Heart left ventricle (tissue), 16 donors: ENCODE results near the gene EMD. TPM values are rescaled to one million over a fixed set of nuclear protein-coding genes. Genes with fewer than 3 reads are reported as not detected.

Source experiments
- ATAC-seq, 4 donors: fragments of 200-7000 bp; cut with Tn5 transposase; one replicate each; pipeline ENCODE4 v1.9.1; 2020 to 2022; ENCODE audit warnings: moderate library complexity in 4 of 4, mild to moderate bottlenecking in 3 of 4, moderate number of reproducible peaks in 1 of 4
- DNase-seq, 5 donors: peaks; one replicate each; pipeline ENCODE4 v3.0.0-alpha.2; 2020
- H3K27ac ChIP-seq, 12 donors: fragments of 200-600 bp; sonication (generic) in 4 of 12; one replicate each; pipeline versions ENCODE4 v1.5.0 to v1.8.0; 2016 to 2022; ENCODE audit warnings: mild to moderate bottlenecking in 2 of 12
- H3K27me3 ChIP-seq, 9 donors: fragments of 200-600 bp; sonication (generic) in 2 of 9; one replicate each; pipeline versions ENCODE4 v1.5.1 to v1.8.0; 2016 to 2022; ENCODE audit warnings: mild to moderate bottlenecking in 3 of 9
- H3K36me3 ChIP-seq, 9 donors: fragments of 200-600 bp; sonication (generic) in 2 of 9; one replicate each; pipeline versions ENCODE4 v1.5.0 to v1.8.0; 2018 to 2022; ENCODE audit warnings: mild to moderate bottlenecking in 2 of 9
- H3K4me1 ChIP-seq, 12 donors: fragments of 200-600 bp; sonication (generic) in 4 of 12; one replicate each; pipeline versions ENCODE4 v1.5.0 to v1.8.0; 2016 to 2022; ENCODE audit warnings: mild to moderate bottlenecking in 3 of 12
- H3K4me3 ChIP-seq, 12 donors: fragments of 200-600 bp; sonication (generic) in 4 of 12; one replicate each; pipeline versions ENCODE4 v1.5.0 to v1.8.0; 2017 to 2022; ENCODE audit warnings: mild to moderate bottlenecking in 9 of 12, moderate library complexity in 4 of 12
- H3K9me3 ChIP-seq, 12 donors: fragments of 200-600 bp; sonication (generic) in 4 of 12; one replicate each; pipeline versions ENCODE4 v1.5.0 to v1.8.0; 2016 to 2022; ENCODE audit warnings: mild to moderate bottlenecking in 1 of 12
- POLR2A ChIP-seq, 2 donors: fragments of 450-650 bp; IDR thresholded peaks; one replicate each; pipeline ENCODE4 v1.6.1; 2017; ENCODE audit warnings: antibody characterized with exemption in 2 of 2, mild to moderate bottlenecking in 2 of 2, moderate library complexity in 2 of 2
- WGBS, 4 donors: extraction: QIAGEN DNeasy Blood & Tissue Kit in 2 of 4; methylation state at CpG; one replicate each; pipeline versions ENCODE4 v1.1.5 to v1.1.7; 2013 to 2018; 5-methylcytosine and 5-hydroxymethylcytosine counted together
- intact Hi-C, 10 donors: fragments of 100-400 bp; cut with DNase I; formaldehyde crosslinking; loops; one replicate each; pipeline versions ENCODE4 v1.11.1 to v1.14.2; 2022
- polyA plus RNA-seq, 2 donors: library from polyadenylated mRNA; stranded (reverse); fragments of 200-250 nt; gene quantifications; one replicate each; pipeline ENCODE4 v1.2.3, GENCODE V29; 2013
- total RNA-seq, 9 donors: library from RNA; depleted of rRNA in 2 of 9; stranded (reverse); fragments of >200 nt in 2 of 9; fragmentation: NEBNext Ultra II Directional in 3 of 9; extraction: Animal tissue kit (Norgen Biotek cat#: 25700) in 3 of 9; gene quantifications; one replicate each; pipeline versions ENCODE4 v1.1.0 to v1.2.4, GENCODE V29; 2016 to 2023
- TF ChIP-seq, protein P1 (sequence below), 12 donors: fragments of 200-600 bp; sonication (generic) in 4 of 12; IDR thresholded peaks; one replicate each; pipeline versions ENCODE4 v1.5.0 to v1.8.0; 2018 to 2022; ENCODE audit warnings: antibody characterized with exemption in 12 of 12, mild to moderate bottlenecking in 5 of 12
- donor health status: ischemic (EF 13 %, LVEDD 7.1; RV severe dilation, severe dysfunction).
- donor health status: healthy with polysubstance abuse.
- donor health status: DM: no; HTN: yes; CAD: no.
- donor health status: DM: no; HTN: no; CAD: no.
- donor health status: ischemic (EF 25% LVEDD 6.9; RV normal size, moderate dysfunction).
- donor health status: ischemic (EF 25% LVEDD 5.7; RV mildly dilated, moderate dysfunction).
- donor health status: healthy.
- donor health status: DM: yes; HTN: yes; CAD: no.
- donor health status: ischemic (EF 35%, LVEDD 5.7; RV mildly dilated, moderate dysfunction).
- donor health status: nonischemic (EF 11% LVEDD 7.7; RV severe dilation, severe dysfunction).
- donor health status: DM: yes; HTN: yes; CAD: no.
- donor health status: PGD.
- donor health status: ischemic (EF 29% LVEDD 5.4; RV normal size, mild dysfunction).
- donor health status: nonischemic (EF 23%, LVEDD 6.1; RV moderate dilation, normal function).

Gene EMD
- total and polyA plus RNA-seq, 11 donors = 37.6 to 152 (median 53.8) TPM

DNA sequence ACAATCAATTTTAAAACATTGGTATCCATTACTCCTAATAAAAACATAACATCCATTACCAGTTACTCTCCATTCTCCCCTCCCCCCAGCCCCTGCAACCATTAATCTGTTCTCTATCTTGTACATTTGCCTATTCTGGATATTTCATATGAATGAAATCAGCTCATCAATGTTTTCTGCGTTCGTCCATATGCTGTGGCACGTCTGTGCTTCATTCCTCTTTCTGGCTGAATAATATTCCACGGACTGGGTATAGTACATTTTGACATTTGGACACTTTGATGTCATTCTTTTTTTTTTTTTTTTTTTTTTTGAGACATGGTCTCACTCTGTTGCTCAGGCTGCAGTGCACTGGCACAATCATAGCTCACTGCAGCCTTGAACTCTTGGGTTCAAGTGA is 24.8 kb downstream of the EMD start:
- no peak for TF ChIP-seq POLR2A (IDR thresholded peaks at IDR 0.05)
- TF ChIP-seq, protein P1, sequence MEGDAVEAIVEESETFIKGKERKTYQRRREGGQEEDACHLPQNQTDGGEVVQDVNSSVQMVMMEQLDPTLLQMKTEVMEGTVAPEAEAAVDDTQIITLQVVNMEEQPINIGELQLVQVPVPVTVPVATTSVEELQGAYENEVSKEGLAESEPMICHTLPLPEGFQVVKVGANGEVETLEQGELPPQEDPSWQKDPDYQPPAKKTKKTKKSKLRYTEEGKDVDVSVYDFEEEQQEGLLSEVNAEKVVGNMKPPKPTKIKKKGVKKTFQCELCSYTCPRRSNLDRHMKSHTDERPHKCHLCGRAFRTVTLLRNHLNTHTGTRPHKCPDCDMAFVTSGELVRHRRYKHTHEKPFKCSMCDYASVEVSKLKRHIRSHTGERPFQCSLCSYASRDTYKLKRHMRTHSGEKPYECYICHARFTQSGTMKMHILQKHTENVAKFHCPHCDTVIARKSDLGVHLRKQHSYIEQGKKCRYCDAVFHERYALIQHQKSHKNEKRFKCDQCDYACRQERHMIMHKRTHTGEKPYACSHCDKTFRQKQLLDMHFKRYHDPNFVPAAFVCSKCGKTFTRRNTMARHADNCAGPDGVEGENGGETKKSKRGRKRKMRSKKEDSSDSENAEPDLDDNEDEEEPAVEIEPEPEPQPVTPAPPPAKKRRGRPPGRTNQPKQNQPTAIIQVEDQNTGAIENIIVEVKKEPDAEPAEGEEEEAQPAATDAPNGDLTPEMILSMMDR (IDR thresholded peaks at IDR 0.05) = no peak
- H3K36me3 ChIP-seq = peaks cover 0 to 31% (median 23%) of the 10 kb centered on the region in 9 donors
- no peak for ATAC-seq
- DNase-seq = no peak
- H3K27me3 ChIP-seq = no peaks in the 10 kb centered on the region
- intact Hi-C loops = loop anchor here in 1 of 10 donors (5.0 kb wide), 1 partner anchor 33 kb away; the partner anchor contains the start of gene GDI1
- no peak overlapping the region for H3K4me3 ChIP-seq
- peaks cover 0 to 16% (median 9%) of the 10 kb centered on the region in 12 donors for H3K4me1 ChIP-seq
- no peaks in the 10 kb centered on the region for H3K9me3 ChIP-seq
- 75 to 94% (median 85%) methylated on average over 4 of the region's 4 CpGs for WGBS, 4 donors
- no peak overlapping the region for H3K27ac ChIP-seq

DNA sequence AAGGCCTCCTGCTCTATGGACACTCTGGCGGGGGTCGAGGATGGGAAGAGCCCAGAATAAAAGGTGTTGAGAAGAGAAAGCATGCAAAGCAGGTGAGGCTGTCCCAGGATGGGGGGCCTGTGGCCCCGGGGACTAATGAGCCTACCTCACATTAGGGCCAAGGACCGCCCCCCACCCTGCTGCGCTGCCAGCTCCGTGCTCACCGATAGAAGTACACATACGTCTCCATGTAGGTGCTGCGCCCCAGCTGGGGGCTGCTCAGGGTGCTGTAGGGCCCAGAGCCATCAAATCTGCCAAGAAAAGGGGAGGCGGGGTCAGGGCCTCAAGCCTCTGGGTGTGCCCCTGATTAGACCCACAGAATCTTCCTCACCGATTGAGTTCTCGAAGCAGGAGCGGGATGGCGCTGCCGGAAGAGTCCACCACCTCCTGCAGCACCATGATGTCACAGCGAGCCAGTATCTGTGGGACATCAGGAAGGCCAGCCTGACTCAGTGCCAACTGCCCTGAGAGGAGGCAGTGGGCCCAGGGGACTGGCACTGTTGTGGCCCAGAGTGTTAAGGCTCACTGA is 25.6 kb downstream of the EMD start:
- WGBS, 4 donors = 90 to 95% (median 91%) methylated on average over 16 of the region's 16 CpGs
- no peaks in the 10 kb centered on the region for H3K27me3 ChIP-seq
- no peak for TF ChIP-seq POLR2A (IDR thresholded peaks at IDR 0.05)
- TF ChIP-seq, protein P1 (IDR thresholded peaks at IDR 0.05) = no peak
- H3K4me3 ChIP-seq = no peak overlapping the region
- no peak for DNase-seq
- no peak for ATAC-seq
- peaks cover 0 to 24% (median 21%) of the 10 kb centered on the region in 9 donors for H3K36me3 ChIP-seq
- H3K9me3 ChIP-seq = no peaks in the 10 kb centered on the region
- intact Hi-C loops = loop anchor here in 1 of 10 donors (5.0 kb wide), 1 partner anchor 33 kb away; the partner anchor contains the start of gene GDI1
- peaks cover 0 to 12% (median 6%) of the 10 kb centered on the region in 12 donors for H3K4me1 ChIP-seq
- no peak overlapping the region for H3K27ac ChIP-seq

DNA sequence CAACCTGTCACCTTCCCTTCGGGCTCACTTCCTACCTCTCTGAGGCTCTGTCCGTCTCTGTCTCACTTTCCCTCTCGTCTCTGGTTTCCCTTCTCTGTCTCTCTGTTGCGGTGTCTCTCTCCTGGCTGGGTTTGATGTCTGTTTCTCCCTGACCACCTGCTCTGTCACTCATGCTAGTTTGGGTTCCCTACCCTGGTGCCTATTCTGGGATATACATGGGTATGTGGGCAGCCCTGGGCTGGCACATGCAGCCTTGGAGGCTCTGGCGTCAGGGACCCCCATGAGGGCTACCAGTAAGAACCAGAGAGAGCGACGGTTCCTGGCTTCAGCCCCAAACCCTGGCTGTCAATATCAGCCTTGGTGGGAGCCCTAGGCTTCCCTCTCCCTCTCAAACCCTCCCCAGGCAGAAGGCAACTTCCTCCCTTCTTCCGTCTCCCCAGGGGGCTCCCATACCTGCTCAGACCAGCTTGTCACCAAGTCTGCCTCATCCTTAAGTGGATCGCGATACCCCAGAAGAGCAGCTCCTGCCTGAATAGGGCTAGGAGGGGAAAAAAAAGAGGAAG is 29.6 kb downstream of the EMD start:
- Histone ChIP-seq H3K4me3 (peak overlapping the region in 11 of 12 donors; percentile 11 to 57 (median 48)), H3K4me1 (peaks cover 0 to 28% (median 8%) of the 10 kb centered on the region in 12 donors), H3K27me3 (no peaks in the 10 kb centered on the region), H3K9me3 (no peaks in the 10 kb centered on the region), H3K36me3 (peaks cover 0 to 7% (median 0%) of the 10 kb centered on the region in 9 donors), H3K27ac (peak overlapping the region; percentile 47 to 82 (median 75))
- DNase-seq (no peak), ATAC-seq (no peak)
- intact Hi-C loops = no loop called here
- TF ChIP-seq, protein P1 (IDR thresholded peaks at IDR 0.05) = no peak
- TF ChIP-seq POLR2A (IDR thresholded peaks at IDR 0.05) = no peak
- 44 to 65% (median 54%) methylated on average over 10 of the region's 10 CpGs for WGBS, 4 donors

DNA sequence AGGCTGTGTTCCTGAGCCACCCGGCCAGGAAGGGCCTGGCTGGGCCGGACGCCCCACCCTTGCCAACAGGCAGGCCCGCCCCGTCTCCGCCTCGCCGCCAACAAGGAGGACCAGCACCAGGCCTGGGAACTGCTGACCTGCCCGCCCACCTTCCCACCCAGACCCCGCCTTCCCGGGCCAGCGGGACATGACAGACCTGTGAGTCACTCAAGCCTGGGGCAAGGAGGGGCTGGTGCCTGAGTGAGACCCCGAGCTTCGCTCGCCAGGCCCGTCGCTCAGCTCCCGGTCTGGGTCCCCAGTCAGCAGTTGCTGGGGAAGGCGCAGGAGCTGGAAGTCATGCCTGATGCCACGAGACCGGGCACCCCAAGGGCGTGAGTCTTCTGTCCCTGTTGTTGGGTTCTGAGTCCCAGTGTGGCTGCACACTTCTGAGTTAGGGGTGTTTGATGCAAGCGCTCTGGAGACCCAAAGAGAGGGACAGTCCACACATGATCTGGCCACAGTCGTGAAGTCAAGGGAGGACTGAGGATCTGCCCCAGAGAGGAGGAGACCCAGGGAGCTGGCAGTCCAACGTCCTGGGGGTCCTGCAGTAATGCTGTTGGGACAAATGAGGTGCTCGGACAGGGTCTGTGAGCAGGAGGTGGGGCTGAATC is 30.3 kb downstream of the EMD start, which contains the start of gene DNASE1L1:
Gene DNASE1L1, minus strand, starts transcription at position 33 of the 650 bp plus-strand sequence. CDS start 3,686 bp downstream, outside the sequence.
- TF ChIP-seq, protein P1 (IDR thresholded peaks at IDR 0.05) = no peak
- no peak for TF ChIP-seq POLR2A (IDR thresholded peaks at IDR 0.05)
- H3K27me3 ChIP-seq = no peaks in the 10 kb centered on the region
- DNase-seq = peak; percentile 83 to 91 (median 85)
- intact Hi-C loops = no loop called here
- ATAC-seq = peak; percentile 50 to 84 (median 67)
- H3K36me3 ChIP-seq = peaks cover 0 to 10% (median 0%) of the 10 kb centered on the region in 9 donors
- no peaks in the 10 kb centered on the region for H3K9me3 ChIP-seq
- peaks cover 0 to 28% (median 8%) of the 10 kb centered on the region in 12 donors for H3K4me1 ChIP-seq
- H3K27ac ChIP-seq = peak within 1 kb of the TSS; percentile 47 to 82 (median 75)
- H3K4me3 ChIP-seq = peak within 1 kb of the TSS in 11 of 12 donors; percentile 11 to 57 (median 48)
- WGBS, 4 donors = 29 to 61% (median 38%) methylated on average over 16 to 26 of the region's 26 CpGs
